GM12864 (cell line): Measurements from ENCODE around the gene ARHGAP6.

Source experiments
- DNase-seq: peaks from one replicate; pipeline ENCODE4 v3.0.0-alpha.2; 2011; ENCODE audit warnings: low read depth
- H3K4me3 ChIP-seq: 2 replicates; pipeline ENCODE4 v1.5.1; 2011; ENCODE audit warnings: mild to moderate bottlenecking, low read depth, low read length, control low read depth
- CTCF ChIP-seq: IDR thresholded peaks from 2 replicates; pipeline ENCODE4 v1.5.1; 2011; ENCODE audit warnings: low read depth, mild to moderate bottlenecking, moderate library complexity, low read length, control low read depth, inconsistent platforms; ENCODE audit errors: missing control alignments

ARHGAP6 gene

GRCh38 chrX:11462648-11463047, 203.1 kb downstream of the ARHGAP6 start:
- H3K4me3 ChIP-seq = no peak overlapping the region
- DNase-seq = no peak
- no peak for TF ChIP-seq CTCF

- TF ChIP-seq CTCF = no peak
- no peak overlapping the region for H3K4me3 ChIP-seq
- no peak for DNase-seq
Observed at GRCh38 chrX:11462136-11462535, 203.6 kb downstream of the ARHGAP6 start.

GRCh38 chrX:11461201-11462001, 204.3 kb downstream of the ARHGAP6 start:
- no peak overlapping the region for H3K4me3 ChIP-seq
- no peak for TF ChIP-seq CTCF
- no peak for DNase-seq

- TF ChIP-seq CTCF = no peak
- H3K4me3 ChIP-seq = no peak overlapping the region
- no peak for DNase-seq
Observed at GRCh38 chrX:11460347-11460746, 205.4 kb downstream of the ARHGAP6 start.

GRCh38 chrX:11458170-11458569, 207.6 kb downstream of the ARHGAP6 start:
- no peak overlapping the region for H3K4me3 ChIP-seq
- no peak for DNase-seq
- TF ChIP-seq CTCF = no peak

- no peak for DNase-seq
Observed at GRCh38 chrX:11451151-11451550, 214.6 kb downstream of the ARHGAP6 start.

More at GRCh38 chrX:11451151-11451550, 214.6 kb downstream of the ARHGAP6 start:
- no peak overlapping the region for H3K4me3 ChIP-seq
- TF ChIP-seq CTCF = no peak
